Measurements from ENCODE around the gene STXBP5. TPM values are rescaled to one million over a fixed set of nuclear protein-coding genes. Genes with fewer than 3 reads are reported as not detected.
A peak's percentile ranks its signal among the peaks of the same experiment; 100 is the strongest.

Gene STXBP5
- total RNA-seq, 1 experiment from 2014 or later: 14.1 TPM

DNA sequence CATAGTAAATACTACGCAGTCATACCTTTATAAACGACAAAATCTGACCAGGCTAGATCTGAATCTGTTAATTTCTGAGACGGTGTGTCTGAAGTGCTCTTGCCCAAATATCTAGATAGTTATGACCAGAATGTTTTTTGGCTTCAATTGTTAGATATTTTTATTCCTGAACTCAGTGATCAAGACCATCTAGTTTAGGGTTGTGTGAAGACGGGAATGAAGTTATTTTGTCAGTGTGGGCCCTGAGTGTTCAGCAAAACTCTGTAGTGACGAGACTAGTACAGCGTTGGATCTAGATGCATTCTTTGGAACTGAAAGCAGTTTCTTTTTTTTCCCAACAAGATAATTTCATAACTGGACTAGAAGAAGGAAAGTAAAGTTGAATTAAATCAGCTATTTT, 3.1 kb downstream of the STXBP5 start:
- in situ Hi-C loops (cut with HindIII; ENCODE audit: low sequenced_read_pairs): loop anchor here (25.0 kb wide), 1 partner anchor 295 kb away; no protein-coding TSS in a partner anchor
- DNase-seq (ENCODE audit: low spot score): peak; percentile 54

DNA sequence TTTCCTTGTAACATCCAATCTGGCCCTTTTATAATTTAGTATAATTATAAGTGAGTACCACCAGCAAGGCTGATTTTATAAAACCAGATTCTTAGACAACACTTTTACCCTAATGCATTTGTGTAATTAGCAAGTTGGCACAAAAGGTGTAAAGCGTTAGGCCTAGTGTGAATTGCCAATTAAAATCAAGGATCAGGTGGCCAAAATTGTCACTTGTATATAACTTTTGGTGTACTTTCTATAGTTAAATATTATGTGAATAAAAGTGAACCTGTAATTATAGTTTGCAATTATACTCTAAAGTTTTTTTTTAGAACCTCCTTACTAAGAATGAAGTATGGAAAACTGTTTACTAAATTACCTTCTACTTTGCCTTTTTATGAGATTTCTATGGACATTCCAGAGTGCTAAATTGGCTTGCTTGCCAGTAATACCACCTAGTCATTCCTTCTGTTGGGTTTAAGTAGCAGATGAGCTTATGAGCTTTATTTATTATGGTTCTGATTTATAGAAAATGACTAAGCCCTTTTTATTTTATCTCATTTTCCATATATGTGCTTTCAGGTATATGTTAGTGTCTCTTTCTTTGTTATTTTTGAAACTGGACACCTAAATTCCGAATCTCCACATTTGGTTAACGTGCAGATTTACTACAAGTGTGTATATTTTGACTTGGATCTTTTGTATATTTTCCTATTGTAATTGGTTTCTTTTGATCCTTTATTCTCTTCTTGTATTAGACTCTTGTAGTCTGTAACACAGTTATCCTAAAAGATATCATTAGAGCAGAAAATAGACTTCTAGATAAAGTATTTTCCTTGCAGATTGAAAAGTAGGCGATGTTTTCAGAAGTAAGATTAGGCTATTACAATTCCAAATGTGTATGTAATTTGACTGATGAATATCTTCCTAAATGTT, 3.9 kb downstream of the STXBP5 start:
- DNase-seq (ENCODE audit: low spot score): peak; percentile 20
- in situ Hi-C loops (cut with HindIII; ENCODE audit: low sequenced_read_pairs): loop anchor here (25.0 kb wide), 1 partner anchor 296 kb away; no protein-coding TSS in a partner anchor

DNA sequence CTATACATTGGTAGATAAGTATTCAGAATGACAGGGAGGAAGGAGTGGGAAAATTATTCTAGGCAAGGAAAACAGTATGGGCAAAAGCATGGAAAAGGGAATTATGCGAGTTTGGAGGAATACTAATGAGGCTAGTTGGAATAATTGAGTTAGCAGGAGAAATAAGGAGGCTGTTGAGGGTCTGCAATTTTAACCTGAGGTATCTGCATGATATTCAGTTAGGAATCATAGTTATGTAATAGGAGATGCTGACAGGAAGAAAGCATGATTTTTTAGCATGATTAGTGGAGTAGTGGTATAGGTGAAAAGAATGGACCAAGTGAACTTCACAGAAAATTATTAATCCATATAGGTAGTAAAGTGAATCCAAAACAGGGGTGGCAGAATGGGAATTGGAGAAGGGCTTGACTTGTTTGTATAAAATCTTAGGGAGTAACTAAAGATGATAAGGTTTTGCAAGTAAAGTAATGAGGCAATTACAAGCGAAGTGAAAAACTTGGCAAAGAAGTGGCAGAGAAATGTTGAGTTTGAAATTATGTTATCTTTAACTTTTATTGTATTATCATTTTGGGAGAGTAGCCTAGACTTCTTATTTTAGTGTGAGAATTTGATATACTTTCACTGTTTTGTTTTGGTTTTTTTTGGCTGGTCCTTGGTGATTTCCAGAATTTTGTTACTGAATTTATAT, 5.7 kb downstream of the STXBP5 start:
- in situ Hi-C loops (cut with HindIII; ENCODE audit: low sequenced_read_pairs): loop anchor here (25.0 kb wide), 1 partner anchor 298 kb away; no protein-coding TSS in a partner anchor
- no peak for DNase-seq (ENCODE audit: low spot score)

DNA sequence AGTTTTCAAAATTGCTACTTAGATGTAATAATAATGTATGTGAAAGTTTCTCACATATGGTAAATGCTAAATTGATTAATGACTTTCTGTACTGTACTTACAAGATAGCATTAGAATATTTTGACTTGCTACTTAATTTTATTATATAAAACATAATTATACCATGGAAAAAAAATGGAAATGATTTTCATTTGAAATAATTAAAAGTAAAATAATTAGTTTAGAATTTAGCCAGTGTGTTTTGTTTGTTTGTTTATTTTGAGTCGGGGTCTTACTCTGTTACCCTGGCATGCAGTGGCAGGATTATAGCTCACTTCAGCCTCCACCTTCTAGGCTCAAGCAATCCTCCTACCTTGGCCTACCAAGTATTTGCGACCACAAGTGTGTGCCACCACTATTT, 7.1 kb downstream of the STXBP5 start:
- in situ Hi-C loops (cut with HindIII; ENCODE audit: low sequenced_read_pairs): loop anchor here (25.0 kb wide), 1 partner anchor 299 kb away; no protein-coding TSS in a partner anchor
- no peak for DNase-seq (ENCODE audit: low spot score)

GRCh38 chr6:147211831-147212230, 7.6 kb downstream of the STXBP5 start:
- no peak for DNase-seq (ENCODE audit: low spot score)
- in situ Hi-C loops (cut with HindIII; ENCODE audit: low sequenced_read_pairs): loop anchor here (25.0 kb wide), 1 partner anchor 300 kb away; no protein-coding TSS in a partner anchor

DNA sequence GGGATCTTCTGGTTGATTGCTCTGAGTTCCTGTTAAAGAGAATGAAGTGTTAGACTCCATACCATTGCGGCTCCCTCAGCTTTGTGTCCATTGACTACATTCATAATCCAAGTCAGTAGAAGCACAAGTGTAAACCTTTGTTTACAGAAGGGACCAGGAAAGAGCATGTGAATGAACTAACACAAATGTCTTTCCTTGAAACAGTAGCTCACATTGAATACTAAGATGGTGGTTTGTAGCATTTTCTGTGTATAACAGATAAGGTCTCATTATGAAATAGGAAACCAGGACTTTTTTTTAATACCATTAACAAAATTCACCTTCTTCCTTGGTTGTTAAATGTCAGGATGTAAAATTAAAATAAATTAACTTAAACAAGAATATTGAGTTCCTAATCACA, 8.4 kb downstream of the STXBP5 start:
- in situ Hi-C loops (cut with HindIII; ENCODE audit: low sequenced_read_pairs): loop anchor here (25.0 kb wide), 1 partner anchor 300 kb away; no protein-coding TSS in a partner anchor
- no peak for DNase-seq (ENCODE audit: low spot score)

DNA sequence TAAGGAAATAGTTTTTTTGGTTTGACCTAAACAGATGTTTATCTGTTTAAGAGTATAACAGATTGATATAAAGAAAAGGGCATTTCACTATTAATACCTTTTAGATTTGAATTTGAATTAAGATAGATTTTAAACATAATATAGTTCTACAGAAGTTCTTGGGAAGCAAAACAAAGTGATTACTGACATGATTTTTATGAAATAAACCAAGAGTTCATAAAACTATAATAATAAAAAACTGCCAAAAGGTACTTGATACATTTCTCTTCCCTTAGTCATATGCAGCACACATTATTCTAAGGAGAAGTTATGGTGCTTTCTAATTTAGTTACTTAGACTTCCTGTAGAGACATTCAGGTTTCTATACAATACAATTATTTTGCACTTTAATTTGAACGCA, 9.6 kb downstream of the STXBP5 start:
- in situ Hi-C loops (cut with HindIII; ENCODE audit: low sequenced_read_pairs): loop anchor here (25.0 kb wide), 1 partner anchor 301 kb away; no protein-coding TSS in a partner anchor
- no peak for DNase-seq (ENCODE audit: low spot score)

- in situ Hi-C loops (cut with HindIII; ENCODE audit: low sequenced_read_pairs): loop anchor here (25.0 kb wide), 1 partner anchor 302 kb away; no protein-coding TSS in a partner anchor
- no peak for DNase-seq (ENCODE audit: low spot score)
Measured at GRCh38 chr6:147214248-147215227, 10.3 kb downstream of the STXBP5 start.

GRCh38 chr6:147216915-147217314, 12.7 kb downstream of the STXBP5 start:
- in situ Hi-C loops (cut with HindIII; ENCODE audit: low sequenced_read_pairs): loop anchor here (25.0 kb wide), 1 partner anchor 305 kb away; no protein-coding TSS in a partner anchor
- peak; percentile 47 for DNase-seq (ENCODE audit: low spot score)

GRCh38 chr6:147217840-147218404, 13.7 kb downstream of the STXBP5 start:
- in situ Hi-C loops (cut with HindIII; ENCODE audit: low sequenced_read_pairs): loop anchor here (25.0 kb wide), 1 partner anchor 306 kb away; no protein-coding TSS in a partner anchor
- DNase-seq (ENCODE audit: low spot score): no peak

DNA sequence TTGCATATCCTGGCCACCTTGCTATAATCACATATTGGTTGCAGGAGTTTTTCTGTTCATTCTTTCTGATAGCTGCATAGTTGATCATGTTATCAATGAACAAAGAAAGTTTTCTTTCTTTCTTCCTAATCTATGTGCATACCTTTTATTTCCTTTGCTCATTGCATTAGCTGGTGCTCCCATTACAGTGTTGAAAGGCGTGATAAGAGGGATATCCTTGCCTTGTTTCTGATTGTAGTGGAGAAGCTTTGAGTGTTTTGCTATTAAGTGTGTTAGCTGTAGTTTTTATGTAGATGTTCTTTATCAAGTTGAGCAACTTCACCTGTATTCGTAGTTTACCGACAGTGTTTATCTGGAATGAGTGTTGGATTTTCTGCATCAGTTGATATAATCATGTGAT, 14.6 kb downstream of the STXBP5 start:
- in situ Hi-C loops (cut with HindIII; ENCODE audit: low sequenced_read_pairs): loop anchor here (25.0 kb wide), 1 partner anchor 306 kb away; no protein-coding TSS in a partner anchor
- no peak for DNase-seq (ENCODE audit: low spot score)

DNA sequence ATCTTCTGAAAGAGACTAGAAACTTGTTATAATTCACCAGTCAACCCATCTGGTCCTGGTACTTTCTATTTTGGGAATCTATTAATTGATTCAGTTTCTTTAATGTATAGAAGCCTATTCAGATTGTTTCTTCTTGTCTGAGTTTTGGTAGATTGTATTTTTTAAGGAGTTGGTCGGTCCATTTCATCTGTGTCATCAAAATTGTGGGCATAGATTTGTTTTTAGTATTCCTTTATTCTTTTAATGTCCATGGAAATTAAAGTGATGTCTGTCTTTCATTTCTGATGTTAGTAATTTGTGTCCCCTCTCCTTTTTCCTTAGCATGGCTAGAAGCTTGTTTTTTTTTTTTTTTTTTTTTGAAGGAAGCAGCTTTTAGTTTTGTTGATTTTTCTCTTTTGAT, 15.2 kb downstream of the STXBP5 start:
- in situ Hi-C loops (cut with HindIII; ENCODE audit: low sequenced_read_pairs): loop anchor here (25.0 kb wide), 1 partner anchor 307 kb away; no protein-coding TSS in a partner anchor
- no peak for DNase-seq (ENCODE audit: low spot score)

DNA sequence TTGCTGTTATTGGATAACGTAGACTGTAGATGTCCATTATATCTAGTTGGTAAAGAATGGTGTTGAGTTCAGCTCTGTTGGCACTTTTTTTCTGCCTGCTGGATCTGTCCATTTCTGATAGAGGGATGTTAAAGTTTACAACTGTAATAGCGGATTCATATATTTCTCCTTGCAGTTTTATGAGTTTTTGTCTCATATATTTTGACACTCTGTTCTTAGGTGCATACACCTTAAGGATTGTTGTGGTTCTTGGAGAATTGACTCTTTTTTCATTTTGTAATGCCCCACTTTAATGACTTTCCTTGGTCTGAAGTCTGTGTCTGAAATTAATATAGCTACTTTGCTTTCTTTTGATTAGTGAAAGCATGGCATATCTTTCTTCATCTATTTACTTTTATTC, 16.1 kb downstream of the STXBP5 start:
- in situ Hi-C loops (cut with HindIII; ENCODE audit: low sequenced_read_pairs): loop anchor here (25.0 kb wide), 1 partner anchor 308 kb away; no protein-coding TSS in a partner anchor
- no peak for DNase-seq (ENCODE audit: low spot score)

DNA sequence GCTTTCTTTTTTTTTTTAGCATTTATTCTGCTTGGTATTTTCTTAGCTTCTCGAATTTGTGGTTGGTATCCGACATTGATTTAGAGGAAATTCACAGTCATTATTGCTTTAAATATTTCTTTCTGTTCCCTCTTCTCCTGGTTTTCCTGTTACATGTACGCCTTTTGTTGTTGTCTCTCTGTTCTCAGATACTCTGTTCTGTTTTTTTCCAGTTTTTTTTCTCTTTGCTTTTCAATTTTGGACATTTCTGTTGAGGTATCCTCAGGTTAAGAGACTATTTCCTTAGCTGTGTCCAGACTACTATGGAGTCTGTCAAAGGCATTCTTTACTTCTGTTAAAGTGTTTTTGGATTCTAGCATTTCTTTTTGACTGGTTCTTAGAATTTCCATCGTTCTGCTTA, 17.5 kb downstream of the STXBP5 start:
- in situ Hi-C loops (cut with HindIII; ENCODE audit: low sequenced_read_pairs): loop anchor here (25.0 kb wide), 1 partner anchor 309 kb away; no protein-coding TSS in a partner anchor
- no peak for DNase-seq (ENCODE audit: low spot score)

- in situ Hi-C loops (cut with HindIII; ENCODE audit: low sequenced_read_pairs): loop anchor here (25.0 kb wide), 1 partner anchor 310 kb away; no protein-coding TSS in a partner anchor
- DNase-seq (ENCODE audit: low spot score): no peak
Measured at GRCh38 chr6:147222160-147222838, 18.1 kb downstream of the STXBP5 start.

DNA sequence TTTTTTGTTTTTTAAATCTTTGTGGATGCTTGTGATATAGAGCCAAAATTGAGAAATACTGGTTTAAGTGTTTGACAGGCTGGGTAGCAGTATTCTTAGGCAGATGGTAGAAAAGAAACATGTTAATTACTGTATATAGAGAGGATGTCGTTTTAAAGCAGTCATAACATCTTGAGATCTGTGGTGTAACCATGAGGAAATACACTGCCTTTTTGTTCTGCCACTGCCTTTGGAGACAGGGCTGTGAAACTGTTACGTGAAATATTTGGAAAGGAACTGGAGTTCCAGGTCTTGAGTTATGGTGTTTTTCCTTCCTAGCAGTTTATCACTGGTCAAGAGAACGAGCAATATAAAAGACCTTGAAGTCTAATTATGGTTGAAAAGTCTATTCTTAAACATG, 19.5 kb downstream of the STXBP5 start:
- in situ Hi-C loops (cut with HindIII; ENCODE audit: low sequenced_read_pairs): loop anchor here (25.0 kb wide), 1 partner anchor 311 kb away; no protein-coding TSS in a partner anchor
- no peak for DNase-seq (ENCODE audit: low spot score)

- in situ Hi-C loops (cut with HindIII; ENCODE audit: low sequenced_read_pairs): no loop called here
Measured at GRCh38 chr6:147226163-147226724, 22.0 kb downstream of the STXBP5 start.

More at GRCh38 chr6:147226163-147226724, 22.0 kb downstream of the STXBP5 start:
- DNase-seq (ENCODE audit: low spot score): no peak

Measured in G401 (cell line).